Measurements from ENCODE around the gene TMC5. TPM values are rescaled to one million over a fixed set of nuclear protein-coding genes. Genes with fewer than 3 reads are reported as not detected.

The TMC5 gene
- total RNA-seq, 1 experiment from 2014 or later: not detected

- DNase-seq (ENCODE audit: low read depth): peak; percentile 29
Observed at GRCh38 chr16:19505600-19506303, 88.1 kb downstream of the TMC5 start.

- DNase-seq (ENCODE audit: low read depth): no peak
Observed at GRCh38 chr16:19506965-19507364, 89.3 kb downstream of the TMC5 start.

- no peak for DNase-seq (ENCODE audit: low read depth)
Observed at GRCh38 chr16:19507867-19508266, 90.2 kb downstream of the TMC5 start.

GRCh38 chr16:19512297-19512696, 94.6 kb downstream of the TMC5 start:
- no peak for DNase-seq (ENCODE audit: low read depth)

GRCh38 chr16:19513377-19514053, 95.8 kb downstream of the TMC5 start:
- no peak for DNase-seq (ENCODE audit: low read depth)

GRCh38 chr16:19515757-19516156, 98.1 kb downstream of the TMC5 start:
- no peak for DNase-seq (ENCODE audit: low read depth)

GRCh38 chr16:19517424-19518089, 99.9 kb downstream of the TMC5 start:
- DNase-seq (ENCODE audit: low read depth): peak; percentile 16

- DNase-seq (ENCODE audit: low read depth): no peak
Observed at GRCh38 chr16:19518388-19518787, 100.7 kb downstream of the TMC5 start.

- DNase-seq (ENCODE audit: low read depth): peak; percentile 21
Observed at GRCh38 chr16:19520861-19521331, 103.2 kb downstream of the TMC5 start.

GRCh38 chr16:19521471-19522396, 104.1 kb downstream of the TMC5 start, which contains the start of gene GDE1:
Gene GDE1 (minus strand): TSS chr16:19522098. CDS start chr16:19521964, 134 bp downstream.
- peak; percentile 84 for DNase-seq (ENCODE audit: low read depth)

GRCh38 chr16:19522397-19522732, 104.7 kb downstream of the TMC5 start:
- DNase-seq (ENCODE audit: low read depth): no peak

- DNase-seq (ENCODE audit: low read depth): no peak
Observed at GRCh38 chr16:19522760-19523159, 105.1 kb downstream of the TMC5 start.

GRCh38 chr16:19523184-19523558, 105.5 kb downstream of the TMC5 start:
- no peak for DNase-seq (ENCODE audit: low read depth)

GRCh38 chr16:19523559-19524355, 106.1 kb downstream of the TMC5 start, which contains the start of gene CCP110:
Gene CCP110 (plus strand): TSS chr16:19523942. CDS start chr16:19527882, 3,940 bp downstream.
- DNase-seq (ENCODE audit: low read depth): peak; percentile 94

GRCh38 chr16:19524356-19524615, 106.6 kb downstream of the TMC5 start:
- DNase-seq (ENCODE audit: low read depth): no peak

GRCh38 chr16:19524616-19525384, 107.1 kb downstream of the TMC5 start:
- DNase-seq (ENCODE audit: low read depth): no peak

- DNase-seq (ENCODE audit: low read depth): no peak
Observed at GRCh38 chr16:19525385-19525723, 107.7 kb downstream of the TMC5 start.

- DNase-seq (ENCODE audit: low read depth): no peak
Observed at GRCh38 chr16:19527161-19527560, 109.5 kb downstream of the TMC5 start.

- DNase-seq (ENCODE audit: low read depth): no peak
Observed at GRCh38 chr16:19528666-19529065, 111.0 kb downstream of the TMC5 start.

GRCh38 chr16:19532601-19533000, 114.9 kb downstream of the TMC5 start:
- no peak for DNase-seq (ENCODE audit: low read depth)
